Panc1 (cell line): Measurements from ENCODE around the gene ELSPBP1. TPM values are rescaled to one million over a fixed set of nuclear protein-coding genes. Genes with fewer than 3 reads are reported as not detected.

Experiments
- ATAC-seq: fragments of 200-7000 bp; cut with Tn5 transposase; 2 replicates; pipeline ENCODE4 v1.9.1; 2020; ENCODE audit warnings: mild to moderate bottlenecking, moderate library complexity
- BruUV-seq: library from RNA; stranded (reverse); fragments of 400-500 nt; replicated peaks from 2 replicates; lab custom pipeline; 2021; lab: Mats Ljungman, UMichigan
- CTCF ChIA-PET: fragments of 300-600 bp; sonication (Branson Sonifier 250); formaldehyde crosslinking; loops from one replicate; lab custom pipeline; 2022; ENCODE audit warnings: antibody characterized with exemption; lab: Charles Lee
- POLR2A ChIA-PET: fragments of 300-600 bp; sonication (Branson Sonifier 250); formaldehyde crosslinking; loops from one replicate; lab custom pipeline; 2022; ENCODE audit warnings: antibody characterized with exemption; lab: Charles Lee
- DNase-seq: peaks from one replicate; pipeline ENCODE4 v3.0.0-alpha.2; 2010; ENCODE audit warnings: low read depth, low spot score
- H3K27ac ChIP-seq: 2 replicates; pipeline ENCODE4 v1.5.1; 2011; ENCODE audit warnings: mild to moderate bottlenecking, low read length, inconsistent platforms
- H3K27me3 ChIP-seq: fragments of 200-500 bp; sonication (Bioruptor generic); 2 replicates; pipeline ENCODE4 v1.6.0; 2014; ENCODE audit warnings: low read length, inconsistent platforms; ENCODE audit not compliant: control insufficient read depth, insufficient read depth
- H3K36me3 ChIP-seq: fragments of 200-500 bp; sonication (Bioruptor generic); 2 replicates; pipeline ENCODE4 v1.5.1; 2014; ENCODE audit warnings: inconsistent platforms, mild to moderate bottlenecking, low read length, moderate library complexity; ENCODE audit not compliant: control insufficient read depth, insufficient read depth
- H3K4me1 ChIP-seq: 2 replicates; pipeline ENCODE4 v1.5.1; 2011; ENCODE audit warnings: inconsistent platforms, mild to moderate bottlenecking, low read length, moderate library complexity; ENCODE audit not compliant: control insufficient read depth, insufficient read depth
- H3K4me3 ChIP-seq, 2 experiments: 2 replicates each; pipeline ENCODE4 v1.5.1; 2011 to 2012; ENCODE audit warnings: low read depth in 2 of 2, low read length in 2 of 2, mild to moderate bottlenecking in 2 of 2, inconsistent platforms in 1 of 2, moderate library complexity in 1 of 2
- H3K9me3 ChIP-seq: fragments of 200-500 bp; sonication (Bioruptor generic); 2 replicates; pipeline ENCODE4 v1.5.1; 2014; ENCODE audit warnings: low read depth, mild to moderate bottlenecking, inconsistent platforms, low read length, moderate library complexity; ENCODE audit not compliant: control insufficient read depth, insufficient read depth
- CTCF ChIP-seq: fragments of 450-650 bp; IDR thresholded peaks from 2 replicates; pipeline ENCODE4 v1.5.1; 2017; ENCODE audit warnings: mild to moderate bottlenecking
- POLR2AphosphoS5 ChIP-seq: IDR thresholded peaks from 2 replicates; pipeline ENCODE4 v1.6.1; 2012; ENCODE audit warnings: mild to moderate bottlenecking, low read depth, low read length, moderate library complexity
- REST ChIP-seq, 2 experiments: IDR thresholded peaks; 2 replicates each; pipeline ENCODE4 v1.6.1; 2011 to 2012; ENCODE audit warnings: low read depth in 2 of 2, control low read depth in 1 of 2, low read length in 1 of 2, mild to moderate bottlenecking in 1 of 2, moderate library complexity in 1 of 2; ENCODE audit not compliant: insufficient read depth in 1 of 2
- SIN3A ChIP-seq: IDR thresholded peaks from 2 replicates; pipeline ENCODE4 v1.6.1; 2012; ENCODE audit warnings: low read depth, mild to moderate bottlenecking, low read length, moderate library complexity, borderline replicate concordance; ENCODE audit not compliant: insufficient read depth
- TCF7L2 ChIP-seq: IDR thresholded peaks from 2 replicates; pipeline ENCODE4 v1.6.1; 2011; ENCODE audit warnings: mild to moderate bottlenecking, low read depth, low read length, inconsistent platforms
- in situ Hi-C: cut with HindIII; loops from 2 replicates; pipeline ENCODE4 v1.10.0; 2016; ENCODE audit warnings: low sequenced_read_pairs, low pct_unique_long_range_greater_than_20kb
- intact Hi-C: fragments of 100-400 bp; cut with micrococcal nuclease; formaldehyde crosslinking; loops from one replicate; pipeline ENCODE4 v1.10.0; 2022; ENCODE audit not compliant: unreplicated experiment
- total RNA-seq: library from RNA; stranded (reverse); gene quantifications from one replicate; pipeline ENCODE4 v1.2.1, GENCODE V29; 2021; ENCODE audit not compliant: unreplicated experiment

Gene ELSPBP1
- total RNA-seq, 1 experiment from 2014 or later: not detected

- no peaks in the 10 kb centered on the region for H3K9me3 ChIP-seq
- intact Hi-C loops (no loop called here), in situ Hi-C loops (no loop called here)
- ATAC-seq (no peak), DNase-seq (no peak)
- H3K27ac ChIP-seq: no peak overlapping the region
- no peaks in the 10 kb centered on the region; the same call in 1 of the 2 replicates for H3K27me3 ChIP-seq
- ChIA-PET POLR2A (no interaction called here), CTCF (no interaction called here)
- H3K36me3 ChIP-seq: no peaks in the 10 kb centered on the region
- no TSS peak for BruUV-seq
- H3K4me3 ChIP-seq: no peak overlapping the region
- no peak for TF ChIP-seq POLR2AphosphoS5
- TF ChIP-seq SIN3A: no peak
- no peak for TF ChIP-seq CTCF
- no peak for TF ChIP-seq REST (IDR thresholded peaks at IDR 0.05; ENCODE audit: insufficient read depth in 1 of 2, low read depth in 2 of 2, low read length in 1 of 2)
- no peak for TF ChIP-seq TCF7L2
- no peaks in the 10 kb centered on the region for H3K4me1 ChIP-seq
Observed at GRCh38 chr19:48030073-48030472, 35.6 kb downstream of the ELSPBP1 start.

- ATAC-seq: no peak
- DNase-seq: no peak
- H3K4me3 ChIP-seq: no peak overlapping the region
- no peaks in the 10 kb centered on the region for H3K27me3 ChIP-seq
- H3K27ac ChIP-seq: no peak overlapping the region
- H3K9me3 ChIP-seq: no peaks in the 10 kb centered on the region; the same call in 1 of the 2 replicates
- no peaks in the 10 kb centered on the region for H3K36me3 ChIP-seq
- CTCF ChIA-PET: no interaction called here
- TF ChIP-seq CTCF (no peak), REST (IDR thresholded peaks at IDR 0.05; ENCODE audit: insufficient read depth in 1 of 2, low read depth in 2 of 2, low read length in 1 of 2) (no peak), POLR2AphosphoS5 (no peak), SIN3A (no peak), TCF7L2 (no peak)
- H3K4me1 ChIP-seq: no peaks in the 10 kb centered on the region
- POLR2A ChIA-PET: no interaction called here
- intact Hi-C loops (no loop called here), in situ Hi-C loops (no loop called here)
- BruUV-seq: no TSS peak
Observed at GRCh38 chr19:48033604-48034003, 39.2 kb downstream of the ELSPBP1 start.
